Measurements from ENCODE around the gene LTBP3. TPM values are rescaled to one million over a fixed set of nuclear protein-coding genes. Genes with fewer than 3 reads are reported as not detected.

LTBP3 gene
- total RNA-seq, 1 experiment from 2014 or later, result 17.2 TPM

DNA sequence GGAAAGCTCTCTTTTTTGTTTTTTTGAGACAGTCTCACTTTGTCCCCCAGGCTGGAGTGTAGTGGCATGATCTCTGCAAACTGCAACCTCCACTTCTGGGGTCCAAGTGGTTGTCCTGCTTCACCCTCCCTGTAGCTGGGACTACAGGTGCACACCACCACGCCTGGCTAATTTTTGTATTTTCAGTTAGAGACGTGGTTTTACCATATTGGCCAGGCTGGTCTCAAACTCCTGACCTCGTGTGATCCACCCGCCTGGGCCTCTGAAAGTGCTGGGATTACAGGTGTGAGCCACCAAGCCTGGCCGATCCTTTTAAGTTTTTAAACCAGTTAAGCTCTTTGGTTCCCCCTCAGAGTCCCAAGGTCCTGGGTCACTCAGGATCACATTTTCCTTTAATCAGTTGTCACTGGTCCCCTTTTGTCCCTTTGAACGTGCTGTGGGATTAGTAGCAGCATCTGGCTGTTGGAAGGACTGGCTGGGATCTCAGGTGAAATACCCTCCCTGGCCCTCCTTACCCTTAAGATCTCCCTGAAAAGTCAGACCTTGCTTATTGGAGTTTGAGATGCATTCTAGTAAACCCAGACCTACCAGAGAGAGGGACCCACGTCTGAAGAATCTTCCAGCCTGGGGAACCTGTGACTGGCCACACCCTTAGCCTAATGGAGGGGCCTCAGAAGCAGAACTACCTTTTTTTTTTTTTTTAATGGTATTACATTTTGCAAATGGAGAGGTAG, 51.2 kb downstream of the LTBP3 start:
- Histone ChIP-seq H3K36me3 (peaks cover 44% of the 10 kb centered on the region), H3K4me1 (peaks cover 12% of the 10 kb centered on the region; the same call in 1 of the 2 replicates)

DNA sequence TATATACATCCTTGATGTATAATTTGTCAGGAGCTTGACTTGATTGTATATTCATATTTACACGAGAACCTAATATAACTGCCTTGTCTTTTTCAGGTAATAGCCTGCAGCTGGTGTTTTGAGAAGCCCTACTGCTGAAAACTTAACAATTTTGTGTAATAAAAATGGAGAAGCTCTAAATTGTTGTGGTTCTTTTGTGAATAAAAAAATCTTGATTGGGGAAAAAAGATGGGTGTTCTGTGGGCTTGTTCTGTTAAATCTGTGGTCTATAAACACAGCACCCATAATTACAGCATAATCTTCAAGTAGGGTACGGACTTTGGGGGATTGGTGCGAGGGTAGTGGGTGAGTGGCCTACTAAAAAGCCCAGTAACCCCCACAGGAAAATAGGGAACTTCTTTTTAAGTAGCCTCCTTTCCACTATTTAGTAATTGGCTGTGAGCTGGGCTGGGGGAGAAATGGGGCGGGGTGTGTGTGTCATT, 51.8 kb downstream of the LTBP3 start:
- Histone ChIP-seq H3K36me3 (peaks cover 50% of the 10 kb centered on the region), H3K4me1 (peaks cover 12% of the 10 kb centered on the region; the same call in 1 of the 2 replicates)

More for the DNA sequence above, 51.2 kb downstream of the LTBP3 start:
- DNase-seq, result no peak
- Histone ChIP-seq H3K27me3 (no peaks in the 10 kb centered on the region), H3K9me3 (replicated peaks) (no peaks in the 10 kb centered on the region), H3K4me3 (no peak overlapping the region), H3K27ac (no peak overlapping the region)

DNA sequence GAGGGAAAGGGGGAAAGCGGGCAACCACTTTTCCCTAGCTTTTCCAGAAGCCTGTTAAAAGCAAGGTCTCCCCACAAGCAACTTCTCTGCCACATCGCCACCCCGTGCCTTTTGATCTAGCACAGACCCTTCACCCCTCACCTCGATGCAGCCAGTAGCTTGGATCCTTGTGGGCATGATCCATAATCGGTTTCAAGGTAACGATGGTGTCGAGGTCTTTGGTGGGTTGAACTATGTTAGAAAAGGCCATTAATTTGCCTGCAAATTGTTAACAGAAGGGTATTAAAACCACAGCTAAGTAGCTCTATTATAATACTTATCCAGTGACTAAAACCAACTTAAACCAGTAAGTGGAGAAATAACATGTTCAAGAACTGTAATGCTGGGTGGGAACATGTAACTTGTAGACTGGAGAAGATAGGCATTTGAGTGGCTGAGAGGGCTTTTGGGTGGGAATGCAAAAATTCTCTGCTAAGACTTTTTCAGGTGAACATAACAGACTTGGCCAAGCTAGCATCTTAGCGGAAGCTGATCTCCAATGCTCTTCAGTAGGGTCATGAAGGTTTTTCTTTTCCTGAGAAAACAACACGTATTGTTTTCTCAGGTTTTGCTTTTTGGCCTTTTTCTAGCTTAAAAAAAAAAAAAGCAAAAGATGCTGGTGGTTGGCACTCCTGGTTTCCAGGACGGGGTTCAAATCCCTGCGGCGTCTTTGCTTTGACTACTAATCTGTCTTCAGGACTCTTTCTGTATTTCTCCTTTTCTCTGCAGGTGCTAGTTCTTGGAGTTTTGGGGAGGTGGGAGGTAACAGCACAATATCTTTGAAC, 52.5 kb downstream of the LTBP3 start:
- Histone ChIP-seq H3K9me3 (replicated peaks) (no peaks in the 10 kb centered on the region), H3K4me3 (no peak overlapping the region), H3K36me3 (peaks cover 56% of the 10 kb centered on the region), H3K4me1 (peaks cover 12% of the 10 kb centered on the region; the same call in 1 of the 2 replicates), H3K27me3 (no peaks in the 10 kb centered on the region), H3K27ac (no peak overlapping the region)
- DNase-seq, result no peak

More for the DNA sequence above, 51.8 kb downstream of the LTBP3 start:
- no peak for DNase-seq
- Histone ChIP-seq H3K4me3 (no peak overlapping the region), H3K9me3 (replicated peaks) (no peaks in the 10 kb centered on the region), H3K27me3 (no peaks in the 10 kb centered on the region), H3K27ac (no peak overlapping the region)

DNA sequence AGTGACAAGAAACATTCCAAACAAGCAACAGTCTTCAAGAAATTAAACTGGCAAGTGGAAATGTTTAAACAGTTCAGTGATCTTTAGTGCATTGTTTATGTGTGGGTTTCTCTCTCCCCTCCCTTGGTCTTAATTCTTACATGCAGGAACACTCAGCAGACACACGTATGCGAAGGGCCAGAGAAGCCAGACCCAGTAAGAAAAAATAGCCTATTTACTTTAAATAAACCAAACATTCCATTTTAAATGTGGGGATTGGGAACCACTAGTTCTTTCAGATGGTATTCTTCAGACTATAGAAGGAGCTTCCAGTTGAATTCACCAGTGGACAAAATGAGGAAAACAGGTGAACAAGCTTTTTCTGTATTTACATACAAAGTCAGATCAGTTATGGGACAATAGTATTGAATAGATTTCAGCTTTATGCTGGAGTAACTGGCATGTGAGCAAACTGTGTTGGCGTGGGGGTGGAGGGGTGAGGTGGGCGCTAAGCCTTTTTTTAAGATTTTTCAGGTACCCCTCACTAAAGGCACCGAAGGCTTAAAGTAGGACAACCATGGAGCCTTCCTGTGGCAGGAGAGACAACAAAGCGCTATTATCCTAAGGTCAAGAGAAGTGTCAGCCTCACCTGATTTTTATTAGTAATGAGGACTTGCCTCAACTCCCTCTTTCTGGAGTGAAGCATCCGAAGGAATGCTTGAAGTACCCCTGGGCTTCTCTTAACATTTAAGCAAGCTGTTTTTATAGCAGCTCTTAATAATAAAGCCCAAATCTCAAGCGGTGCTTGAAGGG, 53.3 kb downstream of the LTBP3 start:
- Histone ChIP-seq H3K36me3 (peaks cover 63% of the 10 kb centered on the region), H3K27me3 (no peaks in the 10 kb centered on the region), H3K27ac (no peak overlapping the region), H3K4me3 (no peak overlapping the region), H3K9me3 (replicated peaks) (no peaks in the 10 kb centered on the region), H3K4me1 (peaks cover 12% of the 10 kb centered on the region; the same call in 1 of the 2 replicates)
- DNase-seq, result no peak

DNA sequence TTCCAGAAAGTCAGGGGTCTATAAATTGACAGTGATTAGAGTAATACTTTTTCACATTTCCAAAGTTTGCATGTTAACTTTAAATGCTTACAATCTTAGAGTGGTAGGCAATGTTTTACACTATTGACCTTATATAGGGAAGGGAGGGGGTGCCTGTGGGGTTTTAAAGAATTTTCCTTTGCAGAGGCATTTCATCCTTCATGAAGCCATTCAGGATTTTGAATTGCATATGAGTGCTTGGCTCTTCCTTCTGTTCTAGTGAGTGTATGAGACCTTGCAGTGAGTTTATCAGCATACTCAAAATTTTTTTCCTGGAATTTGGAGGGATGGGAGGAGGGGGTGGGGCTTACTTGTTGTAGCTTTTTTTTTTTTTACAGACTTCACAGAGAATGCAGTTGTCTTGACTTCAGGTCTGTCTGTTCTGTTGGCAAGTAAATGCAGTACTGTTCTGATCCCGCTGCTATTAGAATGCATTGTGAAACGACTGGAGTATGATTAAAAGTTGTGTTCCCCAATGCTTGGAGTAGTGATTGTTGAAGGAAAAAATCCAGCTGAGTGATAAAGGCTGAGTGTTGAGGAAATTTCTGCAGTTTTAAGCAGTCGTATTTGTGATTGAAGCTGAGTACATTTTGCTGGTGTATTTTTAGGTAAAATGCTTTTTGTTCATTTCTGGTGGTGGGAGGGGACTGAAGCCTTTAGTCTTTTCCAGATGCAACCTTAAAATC, 54.0 kb downstream of the LTBP3 start:
- Histone ChIP-seq H3K36me3 (peaks cover 65% of the 10 kb centered on the region), H3K4me1 (peaks cover 12% of the 10 kb centered on the region; the same call in 1 of the 2 replicates), H3K27me3 (no peaks in the 10 kb centered on the region), H3K27ac (no peak overlapping the region), H3K4me3 (peak overlapping the region; percentile 73), H3K9me3 (replicated peaks) (no peaks in the 10 kb centered on the region)
- DNase-seq, result no peak

DNA sequence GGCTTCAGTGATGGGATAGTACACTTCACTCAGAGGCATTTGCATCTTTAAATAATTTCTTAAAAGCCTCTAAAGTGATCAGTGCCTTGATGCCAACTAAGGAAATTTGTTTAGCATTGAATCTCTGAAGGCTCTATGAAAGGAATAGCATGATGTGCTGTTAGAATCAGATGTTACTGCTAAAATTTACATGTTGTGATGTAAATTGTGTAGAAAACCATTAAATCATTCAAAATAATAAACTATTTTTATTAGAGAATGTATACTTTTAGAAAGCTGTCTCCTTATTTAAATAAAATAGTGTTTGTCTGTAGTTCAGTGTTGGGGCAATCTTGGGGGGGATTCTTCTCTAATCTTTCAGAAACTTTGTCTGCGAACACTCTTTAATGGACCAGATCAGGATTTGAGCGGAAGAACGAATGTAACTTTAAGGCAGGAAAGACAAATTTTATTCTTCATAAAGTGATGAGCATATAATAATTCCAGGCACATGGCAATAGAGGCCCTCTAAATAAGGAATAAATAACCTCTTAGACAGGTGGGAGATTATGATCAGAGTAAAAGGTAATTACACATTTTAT, 54.7 kb downstream of the LTBP3 start:
- DNase-seq, result no peak
- Histone ChIP-seq H3K36me3 (peaks cover 66% of the 10 kb centered on the region), H3K27me3 (no peaks in the 10 kb centered on the region), H3K4me1 (peaks cover 12% of the 10 kb centered on the region; the same call in 1 of the 2 replicates), H3K4me3 (peak overlapping the region; percentile 73), H3K27ac (no peak overlapping the region), H3K9me3 (replicated peaks) (no peaks in the 10 kb centered on the region)

DNA sequence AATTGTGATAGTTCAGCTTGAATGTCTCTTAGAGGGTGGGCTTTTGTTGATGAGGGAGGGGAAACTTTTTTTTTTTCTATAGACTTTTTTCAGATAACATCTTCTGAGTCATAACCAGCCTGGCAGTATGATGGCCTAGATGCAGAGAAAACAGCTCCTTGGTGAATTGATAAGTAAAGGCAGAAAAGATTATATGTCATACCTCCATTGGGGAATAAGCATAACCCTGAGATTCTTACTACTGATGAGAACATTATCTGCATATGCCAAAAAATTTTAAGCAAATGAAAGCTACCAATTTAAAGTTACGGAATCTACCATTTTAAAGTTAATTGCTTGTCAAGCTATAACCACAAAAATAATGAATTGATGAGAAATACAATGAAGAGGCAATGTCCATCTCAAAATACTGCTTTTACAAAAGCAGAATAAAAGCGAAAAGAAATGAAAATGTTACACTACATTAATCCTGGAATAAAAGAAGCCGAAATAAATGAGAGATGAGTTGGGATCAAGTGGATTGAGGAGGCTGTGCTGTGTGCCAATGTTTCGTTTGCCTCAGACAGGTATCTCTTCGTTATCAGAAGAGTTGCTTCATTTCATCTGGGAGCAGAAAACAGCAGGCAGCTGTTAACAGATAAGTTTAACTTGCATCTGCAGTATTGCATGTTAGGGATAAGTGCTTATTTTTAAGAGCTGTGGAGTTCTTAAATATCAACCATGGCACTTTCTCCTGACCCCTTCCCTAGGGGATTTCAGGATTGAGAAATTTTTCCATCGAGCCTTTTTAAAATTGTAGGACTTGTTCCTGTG, 55.4 kb downstream of the LTBP3 start:
- DNase-seq, result no peak
- H3K4me3 ChIP-seq, result peak overlapping the region; percentile 73

DNA sequence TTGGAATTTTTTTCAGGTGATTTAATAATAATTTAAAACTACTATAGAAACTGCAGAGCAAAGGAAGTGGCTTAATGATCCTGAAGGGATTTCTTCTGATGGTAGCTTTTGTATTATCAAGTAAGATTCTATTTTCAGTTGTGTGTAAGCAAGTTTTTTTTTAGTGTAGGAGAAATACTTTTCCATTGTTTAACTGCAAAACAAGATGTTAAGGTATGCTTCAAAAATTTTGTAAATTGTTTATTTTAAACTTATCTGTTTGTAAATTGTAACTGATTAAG, 55.9 kb downstream of the LTBP3 start:
- Histone ChIP-seq H3K4me3 (peak overlapping the region; percentile 73), H3K9me3 (replicated peaks) (no peaks in the 10 kb centered on the region), H3K36me3 (peaks cover 66% of the 10 kb centered on the region), H3K4me1 (peaks cover 12% of the 10 kb centered on the region; the same call in 1 of the 2 replicates), H3K27ac (no peak overlapping the region), H3K27me3 (no peaks in the 10 kb centered on the region)
- DNase-seq, result no peak

More for the DNA sequence above, 55.4 kb downstream of the LTBP3 start:
- Histone ChIP-seq H3K27me3 (no peaks in the 10 kb centered on the region), H3K4me1 (peaks cover 12% of the 10 kb centered on the region; the same call in 1 of the 2 replicates), H3K36me3 (peaks cover 66% of the 10 kb centered on the region), H3K27ac (no peak overlapping the region), H3K9me3 (replicated peaks) (no peaks in the 10 kb centered on the region)

DNA sequence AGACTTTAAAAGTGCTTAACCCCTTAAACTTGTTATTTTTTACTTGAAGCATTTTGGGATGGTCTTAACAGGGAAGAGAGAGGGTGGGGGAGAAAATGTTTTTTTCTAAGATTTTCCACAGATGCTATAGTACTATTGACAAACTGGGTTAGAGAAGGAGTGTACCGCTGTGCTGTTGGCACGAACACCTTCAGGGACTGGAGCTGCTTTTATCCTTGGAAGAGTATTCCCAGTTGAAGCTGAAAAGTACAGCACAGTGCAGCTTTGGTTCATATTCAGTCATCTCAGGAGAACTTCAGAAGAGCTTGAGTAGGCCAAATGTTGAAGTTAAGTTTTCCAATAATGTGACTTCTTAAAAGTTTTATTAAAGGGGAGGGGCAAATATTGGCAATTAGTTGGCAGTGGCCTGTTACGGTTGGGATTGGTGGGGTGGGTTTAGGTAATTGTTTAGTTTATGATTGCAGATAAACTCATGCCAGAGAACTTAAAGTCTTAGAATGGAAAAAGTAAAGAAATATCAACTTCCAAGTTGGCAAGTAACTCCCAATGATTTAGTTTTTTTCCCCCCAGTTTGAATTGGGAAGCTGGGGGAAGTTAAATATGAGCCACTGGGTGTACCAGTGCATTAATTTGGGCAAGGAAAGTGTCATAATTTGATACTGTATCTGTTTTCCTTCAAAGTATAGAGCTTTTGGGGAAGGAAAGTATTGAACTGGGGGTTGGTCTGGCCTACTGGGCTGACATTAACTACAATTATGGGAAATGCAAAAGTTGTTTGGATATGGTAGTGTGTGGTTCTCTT, 56.5 kb downstream of the LTBP3 start:
- Histone ChIP-seq H3K4me1 (peaks cover 12% of the 10 kb centered on the region; the same call in 1 of the 2 replicates), H3K27me3 (no peaks in the 10 kb centered on the region), H3K9me3 (replicated peaks) (no peaks in the 10 kb centered on the region), H3K4me3 (peak overlapping the region; percentile 73), H3K27ac (no peak overlapping the region), H3K36me3 (peaks cover 66% of the 10 kb centered on the region)
- DNase-seq, result no peak

DNA sequence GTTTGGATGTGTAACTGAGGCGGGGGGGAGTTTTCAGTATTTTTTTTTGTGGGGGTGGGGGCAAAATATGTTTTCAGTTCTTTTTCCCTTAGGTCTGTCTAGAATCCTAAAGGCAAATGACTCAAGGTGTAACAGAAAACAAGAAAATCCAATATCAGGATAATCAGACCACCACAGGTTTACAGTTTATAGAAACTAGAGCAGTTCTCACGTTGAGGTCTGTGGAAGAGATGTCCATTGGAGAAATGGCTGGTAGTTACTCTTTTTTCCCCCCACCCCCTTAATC, 57.0 kb downstream of the LTBP3 start:
- peaks cover 12% of the 10 kb centered on the region for H3K4me1 ChIP-seq
- DNase-seq, result no peak
- H3K27me3 ChIP-seq, result no peaks in the 10 kb centered on the region
- H3K36me3 ChIP-seq, result peaks cover 64% of the 10 kb centered on the region
- H3K27ac ChIP-seq, result no peak overlapping the region
- H3K9me3 ChIP-seq (replicated peaks), result no peaks in the 10 kb centered on the region
- H3K4me3 ChIP-seq, result peak overlapping the region; percentile 73

DNA sequence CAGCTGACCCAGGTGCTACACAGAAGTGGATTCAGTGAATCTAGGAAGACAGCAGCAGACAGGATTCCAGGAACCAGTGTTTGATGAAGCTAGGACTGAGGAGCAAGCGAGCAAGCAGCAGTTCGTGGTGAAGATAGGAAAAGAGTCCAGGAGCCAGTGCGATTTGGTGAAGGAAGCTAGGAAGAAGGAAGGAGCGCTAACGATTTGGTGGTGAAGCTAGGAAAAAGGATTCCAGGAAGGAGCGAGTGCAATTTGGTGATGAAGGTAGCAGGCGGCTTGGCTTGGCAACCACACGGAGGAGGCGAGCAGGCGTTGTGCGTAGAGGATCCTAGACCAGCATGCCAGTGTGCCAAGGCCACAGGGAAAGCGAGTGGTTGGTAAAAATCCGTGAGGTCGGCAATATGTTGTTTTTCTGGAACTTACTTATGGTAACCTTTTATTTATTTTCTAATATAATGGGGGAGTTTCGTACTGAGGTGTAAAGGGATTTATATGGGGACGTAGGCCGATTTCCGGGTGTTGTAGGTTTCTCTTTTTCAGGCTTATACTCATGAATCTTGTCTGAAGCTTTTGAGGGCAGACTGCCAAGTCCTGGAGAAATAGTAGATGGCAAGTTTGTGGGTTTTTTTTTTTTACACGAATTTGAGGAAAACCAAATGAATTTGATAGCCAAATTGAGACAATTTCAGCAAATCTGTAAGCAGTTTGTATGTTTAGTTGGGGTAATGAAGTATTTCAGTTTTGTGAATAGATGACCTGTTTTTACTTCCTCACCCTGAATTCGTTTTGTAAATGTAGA, 57.6 kb downstream of the LTBP3 start:
- peak overlapping the region; percentile 73 for H3K4me3 ChIP-seq
- H3K27me3 ChIP-seq, result no peaks in the 10 kb centered on the region
- peak overlapping the region; percentile 99; the same call in 1 of the 2 replicates for H3K27ac ChIP-seq
- H3K4me1 ChIP-seq, result peaks cover 14% of the 10 kb centered on the region
- DNase-seq, result peak in 1 of 2 experiments; percentile 58
- peaks cover 59% of the 10 kb centered on the region for H3K36me3 ChIP-seq
- no peaks in the 10 kb centered on the region for H3K9me3 ChIP-seq (replicated peaks)
